ENCODE results near the gene C19orf67. TPM values are rescaled to one million over a fixed set of nuclear protein-coding genes. Genes with fewer than 3 reads are reported as not detected.

C19orf67 gene
- polyA plus RNA-seq, 1 donor (not counting 4 experiments of a cell fraction or from before 2014, with no cell fraction given), result not detected

GRCh38 chr19:14118165-14119051 lies 32.8 kb upstream of the C19orf67 start:
- peak overlapping the region; percentile 44 to 72 (median 58) for H3K4me3 ChIP-seq (ENCODE audit: control insufficient read depth in 2 of 3, extremely low read depth in 1 of 3, insufficient read depth in 2 of 3, low read depth in 1 of 3, low read length in 3 of 3)
- dilution Hi-C loops (cut with MboI; ENCODE audit: extremely low pct_ligation_motif_present, low sequenced_read_pairs), result no loop called here
- peak overlapping the region; percentile 63 for H3K27ac ChIP-seq (ENCODE audit: control insufficient read depth, insufficient read depth, low read length)
- peak overlapping the region; percentile 73 for H3K9ac ChIP-seq (ENCODE audit: control insufficient read depth, extremely low read depth, insufficient read depth, low read length)
- peak overlapping the region; percentile 91 for H3K4me2 ChIP-seq (ENCODE audit: control insufficient read depth, extremely low read depth, insufficient read depth, low read depth, low read length)
- no peaks in the 10 kb centered on the region for H3K27me3 ChIP-seq (ENCODE audit: control insufficient read depth, extremely low read depth, insufficient read depth, low read length)
- peaks cover 0 to 4% of the 10 kb centered on the region in 2 experiments for H3K36me3 ChIP-seq (ENCODE audit: control insufficient read depth in 2 of 2, extremely low read depth in 1 of 2, insufficient read depth in 2 of 2, low read length in 2 of 2)
- peak overlapping the region; percentile 82 for H2AFZ ChIP-seq (ENCODE audit: control insufficient read depth, low read length)
- DNase-seq (ENCODE audit: low read depth, low spot score) (no peak), FAIRE-seq (peak; percentile 9)
- peaks cover 14% of the 10 kb centered on the region for H3K4me1 ChIP-seq (ENCODE audit: control insufficient read depth, extremely low read depth, insufficient read depth, low read length)
- H4K20me1 ChIP-seq (ENCODE audit: control insufficient read depth, extremely low read depth, insufficient read depth, low read length), result no peaks in the 10 kb centered on the region
- H3K9me3 ChIP-seq (ENCODE audit: control insufficient read depth, low read depth, low read length), result no peaks in the 10 kb centered on the region
- H3K79me2 ChIP-seq (ENCODE audit: control insufficient read depth, insufficient read depth, low read length), result peaks cover 9% of the 10 kb centered on the region
- no peaks in the 10 kb centered on the region for H3K9me1 ChIP-seq (ENCODE audit: control insufficient read depth, extremely low read depth, insufficient read depth, low read length)
- TF ChIP-seq CTCF (optimal IDR thresholded peaks at IDR 0.05 in 1 of 3, IDR thresholded peaks at IDR 0.05 in 1 of 3, conservative IDR thresholded peaks at IDR 0.05 in 1 of 3; ENCODE audit: extremely low read depth in 1 of 3, insufficient read depth in 2 of 3, low read length in 3 of 3) (no peak), EZH2 (IDR thresholded peaks at IDR 0.05; ENCODE audit: low read length) (no peak)

- Histone ChIP-seq H3K27ac (ENCODE audit: control insufficient read depth, insufficient read depth, low read length) (peak within 1 kb of the TSS; percentile 63), H2AFZ (ENCODE audit: control insufficient read depth, low read length) (peak within 1 kb of the TSS; percentile 82), H3K9me1 (ENCODE audit: control insufficient read depth, extremely low read depth, insufficient read depth, low read length) (no peaks in the 10 kb centered on the region), H4K20me1 (ENCODE audit: control insufficient read depth, extremely low read depth, insufficient read depth, low read length) (no peaks in the 10 kb centered on the region), H3K4me1 (ENCODE audit: control insufficient read depth, extremely low read depth, insufficient read depth, low read length) (peaks cover 14% of the 10 kb centered on the region), H3K79me2 (ENCODE audit: control insufficient read depth, insufficient read depth, low read length) (peaks cover 9% of the 10 kb centered on the region), H3K27me3 (ENCODE audit: control insufficient read depth, extremely low read depth, insufficient read depth, low read length) (no peaks in the 10 kb centered on the region), H3K9me3 (ENCODE audit: control insufficient read depth, low read depth, low read length) (no peaks in the 10 kb centered on the region), H3K36me3 (ENCODE audit: control insufficient read depth in 2 of 2, extremely low read depth in 1 of 2, insufficient read depth in 2 of 2, low read length in 2 of 2) (peaks cover 0 to 4% of the 10 kb centered on the region in 2 experiments), H3K4me3 (ENCODE audit: control insufficient read depth in 2 of 3, extremely low read depth in 1 of 3, insufficient read depth in 2 of 3, low read depth in 1 of 3, low read length in 3 of 3) (peak within 1 kb of the TSS; percentile 78 to 86 (median 80)), H3K4me2 (ENCODE audit: control insufficient read depth, extremely low read depth, insufficient read depth, low read depth, low read length) (peak within 1 kb of the TSS; percentile 91), H3K9ac (ENCODE audit: control insufficient read depth, extremely low read depth, insufficient read depth, low read length) (peak within 1 kb of the TSS; percentile 73)
- peak; percentile 83 for DNase-seq (ENCODE audit: low read depth, low spot score)
- TF ChIP-seq EZH2 (IDR thresholded peaks at IDR 0.05; ENCODE audit: low read length) (no peak), CTCF (optimal IDR thresholded peaks at IDR 0.05 in 1 of 3, IDR thresholded peaks at IDR 0.05 in 1 of 3, conservative IDR thresholded peaks at IDR 0.05 in 1 of 3; ENCODE audit: extremely low read depth in 1 of 3, insufficient read depth in 2 of 3, low read length in 3 of 3) (no peak)
- no peak for FAIRE-seq
- dilution Hi-C loops (cut with MboI; ENCODE audit: extremely low pct_ligation_motif_present, low sequenced_read_pairs), result no loop called here
Measured at GRCh38 chr19:14117668-14118164, 32.1 kb upstream of the C19orf67 start, which contains the start of gene PRKACA. TSS of gene PRKACA (minus strand) at chr19:14117762. CDS start at chr19:14117547, 215 bp downstream.

Measured in keratinocyte (primary cell).